DND-41 (cell line): ENCODE data around the gene TMEM238.

Source experiments
- EZH2 ChIP-seq: IDR thresholded peaks from 3 replicates; pipeline ENCODE4 v1.6.1; 2012; ENCODE audit warnings: borderline replicate concordance, low read depth, mild to moderate bottlenecking, moderate library complexity, low read length, inconsistent platforms; ENCODE audit not compliant: severe bottlenecking
- TF ChIP-seq, protein P1 (sequence below): IDR thresholded peaks from 2 replicates; pipeline ENCODE4 v1.5.1; 2012; ENCODE audit warnings: borderline replicate concordance, low read length, moderate library complexity, mild to moderate bottlenecking; ENCODE audit not compliant: poor library complexity, severe bottlenecking; ENCODE audit errors: extremely low read depth

DNA sequence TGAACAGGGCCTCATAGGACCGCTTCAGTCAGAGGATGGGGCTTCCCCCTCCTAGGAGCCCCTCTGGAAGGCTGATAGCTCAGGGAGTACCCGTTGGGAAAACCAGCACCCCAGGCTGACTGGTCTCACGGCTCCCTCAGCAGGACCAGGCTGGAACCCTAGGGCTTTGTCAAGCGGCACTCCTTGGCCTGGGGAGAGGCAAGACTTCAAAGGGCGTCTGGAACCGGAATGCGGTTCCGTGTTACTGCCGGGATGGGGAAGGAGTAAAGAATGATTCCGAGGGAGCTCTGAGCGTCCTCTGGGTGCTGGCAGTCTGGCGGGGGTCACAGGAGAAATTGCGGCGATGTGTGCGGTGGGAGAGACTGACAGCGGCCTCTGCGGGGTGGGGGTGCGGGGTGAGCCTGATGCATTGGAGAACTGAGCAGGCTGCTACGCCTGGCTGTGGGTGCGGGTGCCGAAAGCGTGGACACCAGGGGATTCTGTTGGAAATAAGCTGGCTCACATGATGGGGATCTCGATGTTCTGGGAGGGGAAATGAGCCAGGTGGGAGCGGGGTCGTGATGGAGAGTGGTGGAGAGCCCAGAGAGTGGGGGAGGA, 31.4 kb downstream of the TMEM238 start:
- TF ChIP-seq, protein P1, sequence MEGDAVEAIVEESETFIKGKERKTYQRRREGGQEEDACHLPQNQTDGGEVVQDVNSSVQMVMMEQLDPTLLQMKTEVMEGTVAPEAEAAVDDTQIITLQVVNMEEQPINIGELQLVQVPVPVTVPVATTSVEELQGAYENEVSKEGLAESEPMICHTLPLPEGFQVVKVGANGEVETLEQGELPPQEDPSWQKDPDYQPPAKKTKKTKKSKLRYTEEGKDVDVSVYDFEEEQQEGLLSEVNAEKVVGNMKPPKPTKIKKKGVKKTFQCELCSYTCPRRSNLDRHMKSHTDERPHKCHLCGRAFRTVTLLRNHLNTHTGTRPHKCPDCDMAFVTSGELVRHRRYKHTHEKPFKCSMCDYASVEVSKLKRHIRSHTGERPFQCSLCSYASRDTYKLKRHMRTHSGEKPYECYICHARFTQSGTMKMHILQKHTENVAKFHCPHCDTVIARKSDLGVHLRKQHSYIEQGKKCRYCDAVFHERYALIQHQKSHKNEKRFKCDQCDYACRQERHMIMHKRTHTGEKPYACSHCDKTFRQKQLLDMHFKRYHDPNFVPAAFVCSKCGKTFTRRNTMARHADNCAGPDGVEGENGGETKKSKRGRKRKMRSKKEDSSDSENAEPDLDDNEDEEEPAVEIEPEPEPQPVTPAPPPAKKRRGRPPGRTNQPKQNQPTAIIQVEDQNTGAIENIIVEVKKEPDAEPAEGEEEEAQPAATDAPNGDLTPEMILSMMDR: no peak
- TF ChIP-seq EZH2: no peak
